ENCODE measurements around the gene POLD2. TPM values are rescaled to one million over a fixed set of nuclear protein-coding genes. Genes with fewer than 3 reads are reported as not detected.
A peak's percentile ranks its signal among the peaks of the same experiment; 100 is the strongest.

Gene POLD2
- total and polyA plus RNA-seq, 2 donors (not counting 1 experiment from before 2014, with no cell fraction given) = 69.8 to 76.5 TPM

- Histone ChIP-seq H3K36me3 (ENCODE audit: control insufficient read depth, insufficient read depth, low read length) (peaks cover 10% of the 10 kb centered on the region), H3K9me3 (ENCODE audit: control insufficient read depth, insufficient read depth, low read depth, low read length) (no peaks in the 10 kb centered on the region), H3K9ac (ENCODE audit: insufficient read depth, low read length) (no peak overlapping the region), H2AFZ (ENCODE audit: low read length) (no peak overlapping the region), H3K27me3 (ENCODE audit: control insufficient read depth, insufficient read depth, low read length) (no peaks in the 10 kb centered on the region), H3K4me2 (ENCODE audit: extremely low read depth, insufficient read depth, low read length) (no peak overlapping the region), H3K27ac (ENCODE audit: insufficient read depth, low read length) (no peak overlapping the region), H3K79me2 (ENCODE audit: control insufficient read depth, insufficient read depth, low read length) (no peaks in the 10 kb centered on the region), H3K4me1 (ENCODE audit: control insufficient read depth, extremely low read depth, insufficient read depth, low read length) (peaks cover 2% of the 10 kb centered on the region), H3K4me3 (replicated peaks in 1 of 4; ENCODE audit: control extremely low read depth in 1 of 4, insufficient read depth in 1 of 4, low read depth in 3 of 4, low read length in 4 of 4) (no peak overlapping the region), H4K20me1 (ENCODE audit: control insufficient read depth, extremely low read depth, insufficient read depth, low read length) (no peaks in the 10 kb centered on the region)
- peak; percentile 78 to 82 for DNase-seq (ENCODE audit: low read depth in 2 of 2)
- TF ChIP-seq CTCF (conservative IDR thresholded peaks at IDR 0.05 in 1 of 2, IDR thresholded peaks at IDR 0.05 in 1 of 2; ENCODE audit: low read depth in 1 of 2, low read length in 2 of 2) = peak; percentile 83 to 85
- no peak for TF ChIP-seq EZH2 (IDR thresholded peaks at IDR 0.05; ENCODE audit: low read length, missing control alignments)
Measured at GRCh38 chr7:44072364-44073231, 50.8 kb downstream of the POLD2 start.

GRCh38 chr7:44071726-44072363 lies 51.5 kb downstream of the POLD2 start:
- no peak overlapping the region for H2AFZ ChIP-seq (ENCODE audit: low read length)
- peaks cover 8% of the 10 kb centered on the region for H3K36me3 ChIP-seq (ENCODE audit: control insufficient read depth, insufficient read depth, low read length)
- no peak for TF ChIP-seq EZH2 (IDR thresholded peaks at IDR 0.05; ENCODE audit: low read length, missing control alignments)
- no peak for TF ChIP-seq CTCF (conservative IDR thresholded peaks at IDR 0.05 in 1 of 2, IDR thresholded peaks at IDR 0.05 in 1 of 2; ENCODE audit: low read depth in 1 of 2, low read length in 2 of 2)
- H3K4me3 ChIP-seq (replicated peaks in 1 of 4; ENCODE audit: control extremely low read depth in 1 of 4, insufficient read depth in 1 of 4, low read depth in 3 of 4, low read length in 4 of 4) = no peak overlapping the region
- no peak overlapping the region for H3K4me2 ChIP-seq (ENCODE audit: extremely low read depth, insufficient read depth, low read length)
- peaks cover 2% of the 10 kb centered on the region for H3K4me1 ChIP-seq (ENCODE audit: control insufficient read depth, extremely low read depth, insufficient read depth, low read length)
- DNase-seq (ENCODE audit: low read depth in 2 of 2) = no peak
- no peaks in the 10 kb centered on the region for H4K20me1 ChIP-seq (ENCODE audit: control insufficient read depth, extremely low read depth, insufficient read depth, low read length)
- H3K9me3 ChIP-seq (ENCODE audit: control insufficient read depth, insufficient read depth, low read depth, low read length) = no peaks in the 10 kb centered on the region
- H3K27ac ChIP-seq (ENCODE audit: insufficient read depth, low read length) = no peak overlapping the region
- no peak overlapping the region for H3K9ac ChIP-seq (ENCODE audit: insufficient read depth, low read length)
- no peaks in the 10 kb centered on the region for H3K27me3 ChIP-seq (ENCODE audit: control insufficient read depth, insufficient read depth, low read length)
- no peaks in the 10 kb centered on the region for H3K79me2 ChIP-seq (ENCODE audit: control insufficient read depth, insufficient read depth, low read length)

GRCh38 chr7:44068054-44068453 lies 55.3 kb downstream of the POLD2 start:
- Histone ChIP-seq H3K4me3 (replicated peaks in 1 of 4; ENCODE audit: control extremely low read depth in 1 of 4, insufficient read depth in 1 of 4, low read depth in 3 of 4, low read length in 4 of 4) (no peak overlapping the region), H2AFZ (ENCODE audit: low read length) (no peak overlapping the region), H3K4me2 (ENCODE audit: extremely low read depth, insufficient read depth, low read length) (no peak overlapping the region), H3K79me2 (ENCODE audit: control insufficient read depth, insufficient read depth, low read length) (no peaks in the 10 kb centered on the region), H3K27ac (ENCODE audit: insufficient read depth, low read length) (no peak overlapping the region), H3K9ac (ENCODE audit: insufficient read depth, low read length) (no peak overlapping the region), H3K27me3 (ENCODE audit: control insufficient read depth, insufficient read depth, low read length) (peaks cover 5% of the 10 kb centered on the region), H4K20me1 (ENCODE audit: control insufficient read depth, extremely low read depth, insufficient read depth, low read length) (no peaks in the 10 kb centered on the region), H3K36me3 (ENCODE audit: control insufficient read depth, insufficient read depth, low read length) (no peaks in the 10 kb centered on the region), H3K9me3 (ENCODE audit: control insufficient read depth, insufficient read depth, low read depth, low read length) (no peaks in the 10 kb centered on the region), H3K4me1 (ENCODE audit: control insufficient read depth, extremely low read depth, insufficient read depth, low read length) (peaks cover 2% of the 10 kb centered on the region)
- DNase-seq (ENCODE audit: low read depth in 2 of 2) = peak in 1 of 2 donors; percentile 26
- TF ChIP-seq EZH2 (IDR thresholded peaks at IDR 0.05; ENCODE audit: low read length, missing control alignments) (no peak), CTCF (conservative IDR thresholded peaks at IDR 0.05 in 1 of 2, IDR thresholded peaks at IDR 0.05 in 1 of 2; ENCODE audit: low read depth in 1 of 2, low read length in 2 of 2) (no peak)
